ENCODE results near the gene CCR9.

CCR9 gene

GRCh38 chr3:45909542-45909941, 23.2 kb downstream of the CCR9 start:
- DNase-seq, result no peak

- DNase-seq, result no peak
Observed at GRCh38 chr3:45910892-45911291, 24.5 kb downstream of the CCR9 start.

- no peak for DNase-seq
Observed at GRCh38 chr3:45911511-45912226, 25.3 kb downstream of the CCR9 start.

GRCh38 chr3:45912435-45912834, 26.1 kb downstream of the CCR9 start:
- DNase-seq, result no peak

GRCh38 chr3:45914362-45915058, 28.2 kb downstream of the CCR9 start:
- no peak for DNase-seq

GRCh38 chr3:45915059-45915439, 28.7 kb downstream of the CCR9 start:
- DNase-seq, result no peak

- DNase-seq, result peak; percentile 84
Observed at GRCh38 chr3:45915518-45916231, 29.3 kb downstream of the CCR9 start.

- no peak for DNase-seq
Observed at GRCh38 chr3:45917146-45917898, 31.0 kb downstream of the CCR9 start.

GRCh38 chr3:45921158-45922038, 35.1 kb downstream of the CCR9 start:
- no peak for DNase-seq

GRCh38 chr3:45922039-45922326, 35.6 kb downstream of the CCR9 start:
- DNase-seq, result no peak

- DNase-seq, result no peak
Observed at GRCh38 chr3:45922950-45923590, 36.7 kb downstream of the CCR9 start.

GRCh38 chr3:45923755-45924154, 37.4 kb downstream of the CCR9 start:
- no peak for DNase-seq

GRCh38 chr3:45927881-45928280, 41.5 kb downstream of the CCR9 start:
- DNase-seq, result no peak

GRCh38 chr3:45929042-45929679, 42.8 kb downstream of the CCR9 start:
- DNase-seq, result peak; percentile 36

GRCh38 chr3:45931496-45931895, 45.2 kb downstream of the CCR9 start:
- no peak for DNase-seq

GRCh38 chr3:45932112-45932511, 45.8 kb downstream of the CCR9 start:
- no peak for DNase-seq

- no peak for DNase-seq
Observed at GRCh38 chr3:45933591-45933990, 47.2 kb downstream of the CCR9 start.

- no peak for DNase-seq
Observed at GRCh38 chr3:45936261-45936660, 49.9 kb downstream of the CCR9 start.

GRCh38 chr3:45937206-45938042, 51.1 kb downstream of the CCR9 start:
- DNase-seq, result no peak

- DNase-seq, result no peak
Observed at GRCh38 chr3:45938043-45938435, 51.7 kb downstream of the CCR9 start.
